ENCODE results near the gene DHRS7.

GRCh38 chr14:60210703-60211102 is 45.5 kb upstream of the DHRS7 start:
- no peak for TF ChIP-seq EZH2 (IDR thresholded peaks at IDR 0.05; ENCODE audit: borderline replicate concordance, low read depth, low read length, severe bottlenecking)
- no peak for TF ChIP-seq POLR2A (IDR thresholded peaks at IDR 0.05; ENCODE audit: low read depth, low read length)
- TF ChIP-seq CTCF (IDR thresholded peaks at IDR 0.05; ENCODE audit: extremely low read depth in 1 of 2, insufficient read depth in 1 of 2, low read depth in 1 of 2, low read length in 2 of 2) = no peak
